GM15510 (cell line): ENCODE data around the gene MAGED2.

ENCODE experiments used
- POLR2A ChIP-seq: IDR thresholded peaks from 3 replicates; pipeline ENCODE4 v1.6.1; 2011; ENCODE audit warnings: borderline replicate concordance; ENCODE audit not compliant: insufficient read length; ENCODE audit errors: extremely low read depth

MAGED2 gene, protein sequence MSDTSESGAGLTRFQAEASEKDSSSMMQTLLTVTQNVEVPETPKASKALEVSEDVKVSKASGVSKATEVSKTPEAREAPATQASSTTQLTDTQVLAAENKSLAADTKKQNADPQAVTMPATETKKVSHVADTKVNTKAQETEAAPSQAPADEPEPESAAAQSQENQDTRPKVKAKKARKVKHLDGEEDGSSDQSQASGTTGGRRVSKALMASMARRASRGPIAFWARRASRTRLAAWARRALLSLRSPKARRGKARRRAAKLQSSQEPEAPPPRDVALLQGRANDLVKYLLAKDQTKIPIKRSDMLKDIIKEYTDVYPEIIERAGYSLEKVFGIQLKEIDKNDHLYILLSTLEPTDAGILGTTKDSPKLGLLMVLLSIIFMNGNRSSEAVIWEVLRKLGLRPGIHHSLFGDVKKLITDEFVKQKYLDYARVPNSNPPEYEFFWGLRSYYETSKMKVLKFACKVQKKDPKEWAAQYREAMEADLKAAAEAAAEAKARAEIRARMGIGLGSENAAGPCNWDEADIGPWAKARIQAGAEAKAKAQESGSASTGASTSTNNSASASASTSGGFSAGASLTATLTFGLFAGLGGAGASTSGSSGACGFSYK

GRCh38 chrX:54807524-54808108 is at the start of gene MAGED2:
Gene MAGED2 (plus strand): TSS chrX:54807745. CDS start chrX:54809332, 1,587 bp downstream.
- TF ChIP-seq POLR2A = no peak

DNA sequence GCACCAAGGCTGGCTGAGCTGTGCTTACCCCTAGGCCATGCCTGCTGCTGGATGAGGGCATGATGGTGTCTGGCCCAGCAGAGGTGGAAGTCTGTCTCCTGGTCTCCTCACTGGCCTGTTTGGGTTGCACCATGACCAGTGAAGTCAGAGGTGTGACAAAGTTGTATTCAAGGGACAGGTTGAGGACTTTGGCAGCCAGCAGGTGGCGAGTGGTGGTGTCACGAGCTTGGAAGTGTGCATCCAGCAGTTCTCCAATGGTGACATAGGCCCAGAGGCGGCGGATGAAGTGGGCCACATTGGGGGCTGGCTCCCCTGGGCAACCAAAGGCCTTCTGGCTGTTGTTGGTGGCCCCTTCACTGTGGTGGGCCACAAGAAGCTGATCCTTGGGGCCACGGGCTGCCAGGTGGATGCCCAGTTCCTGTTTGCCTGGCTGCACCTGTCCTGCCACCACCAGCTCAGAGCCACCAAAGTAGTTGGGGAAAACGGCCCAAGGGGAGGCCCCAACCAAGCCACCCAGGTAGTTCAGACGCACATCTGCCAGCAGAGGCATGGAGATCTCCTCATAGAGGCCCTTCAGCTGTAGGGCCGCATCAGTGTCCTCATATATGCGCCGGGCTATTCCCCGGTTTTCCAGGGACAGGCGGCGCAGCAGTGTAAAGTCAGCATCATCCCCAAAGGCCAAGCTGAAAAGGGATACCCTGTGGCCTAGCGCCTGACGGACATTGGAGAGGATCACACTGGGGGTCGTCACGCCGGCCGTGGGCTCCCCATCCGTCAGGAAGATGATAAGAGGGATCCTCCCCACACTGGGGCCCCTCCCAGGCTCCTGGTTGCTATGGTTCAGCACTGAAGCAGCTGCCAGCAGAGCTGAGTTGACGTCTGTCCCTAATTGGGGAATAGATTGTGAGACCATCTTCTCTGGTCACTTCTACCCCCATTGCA is 49.2 kb upstream of the MAGED2 start:
- TF ChIP-seq POLR2A = no peak

DNA sequence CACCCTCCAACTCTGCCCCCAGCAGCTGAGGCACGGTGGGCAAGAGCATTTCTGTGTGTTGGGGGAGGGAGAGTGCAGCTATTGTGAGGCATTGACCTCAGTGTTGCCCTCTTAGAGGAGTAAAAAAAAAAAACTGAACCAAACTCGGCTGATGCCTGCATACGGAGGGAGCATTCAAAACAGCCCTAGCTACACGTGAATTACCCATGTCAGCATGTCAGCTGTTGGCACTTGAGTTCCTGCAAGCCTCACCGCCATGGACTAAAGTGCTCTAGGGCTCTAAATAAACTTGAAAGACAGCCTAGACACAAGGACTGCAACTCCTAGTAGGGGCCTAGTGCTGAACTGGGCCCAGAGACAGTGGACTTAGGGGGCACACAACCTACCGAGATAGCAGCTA is 31.5 kb upstream of the MAGED2 start:
- no peak for TF ChIP-seq POLR2A

GRCh38 chrX:54776987-54777672 is 30.4 kb upstream of the MAGED2 start:
- TF ChIP-seq POLR2A = no peak

DNA sequence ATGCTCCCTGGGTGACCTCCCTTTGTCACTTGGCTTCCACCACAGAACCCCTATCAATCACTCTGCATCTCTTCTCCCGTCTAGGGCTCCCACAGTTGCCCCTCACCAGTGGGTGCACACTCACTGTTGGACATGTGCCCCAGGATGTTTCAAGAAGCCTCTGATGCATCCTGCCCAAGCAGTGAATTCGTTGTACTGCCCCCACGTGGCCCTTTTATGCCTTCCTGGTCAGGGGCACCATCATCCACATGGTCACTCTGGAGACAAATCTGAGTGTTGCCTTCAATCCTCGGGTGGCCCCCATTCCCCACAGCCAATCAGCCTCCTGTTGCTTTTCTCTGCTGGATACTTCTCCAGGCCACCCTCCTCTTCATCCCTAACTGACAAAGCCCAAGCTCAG is 21.6 kb upstream of the MAGED2 start:
- TF ChIP-seq POLR2A = no peak

DNA sequence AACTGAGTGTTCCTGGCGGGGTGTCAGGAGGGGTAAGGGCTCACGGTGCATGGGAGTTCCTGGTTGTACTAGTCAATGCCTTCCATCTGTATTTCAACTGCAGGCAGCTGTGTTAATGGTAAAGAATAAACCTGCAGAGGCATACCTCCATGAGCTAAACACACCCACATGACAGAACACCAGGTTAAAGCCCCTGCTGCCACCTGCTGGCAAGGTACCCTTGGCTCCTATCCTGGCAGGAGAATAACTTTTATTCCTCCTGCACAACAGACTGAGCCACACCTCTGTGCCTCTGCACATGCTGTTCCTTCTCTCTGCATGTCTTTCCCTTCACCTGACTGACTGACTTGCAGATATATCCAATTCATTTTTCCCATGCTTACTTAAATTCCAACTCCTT is 20.6 kb upstream of the MAGED2 start:
- TF ChIP-seq POLR2A = no peak

- TF ChIP-seq POLR2A = no peak
Observed at GRCh38 chrX:54788446-54788845, 19.1 kb upstream of the MAGED2 start.

DNA sequence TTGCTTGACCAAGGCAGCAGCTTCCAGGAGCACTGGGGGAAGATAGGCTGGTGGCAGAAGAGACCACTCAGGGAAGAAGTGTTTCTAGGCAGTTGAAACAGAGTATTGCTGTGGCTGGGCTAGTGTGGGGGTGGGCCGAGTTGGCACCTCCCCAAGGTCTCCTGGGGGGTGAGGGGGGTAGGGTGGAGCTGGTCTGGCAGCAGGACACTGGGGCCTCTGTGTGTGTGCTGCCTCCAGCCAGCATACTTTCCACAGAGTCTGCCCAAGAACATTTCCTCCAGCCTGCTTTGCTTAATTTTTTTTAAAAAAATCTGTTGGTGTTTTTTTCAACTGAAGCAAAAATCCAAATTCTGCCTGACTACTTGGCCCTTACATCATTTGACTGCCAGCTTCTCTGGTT is 13.5 kb upstream of the MAGED2 start:
- TF ChIP-seq POLR2A = no peak

DNA sequence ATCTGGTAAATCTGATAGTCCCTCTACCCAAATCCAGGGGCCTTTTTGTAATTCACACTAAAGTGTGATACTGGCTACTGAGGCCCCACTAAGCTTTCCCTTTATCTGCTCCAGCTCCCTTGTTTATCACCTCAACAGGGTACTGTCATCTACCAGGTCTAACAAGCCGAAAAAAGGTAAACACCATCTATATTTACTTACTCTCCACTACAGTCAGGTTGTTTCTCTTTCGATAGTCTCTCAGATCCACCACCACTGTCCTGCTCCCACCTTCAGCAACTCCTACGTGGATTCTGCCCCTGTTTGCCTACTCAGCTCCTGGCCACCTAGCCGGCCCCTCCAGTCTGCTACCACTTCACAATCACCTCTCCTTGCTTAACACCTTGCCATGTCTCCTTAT is 12.8 kb upstream of the MAGED2 start:
- TF ChIP-seq POLR2A = no peak

DNA sequence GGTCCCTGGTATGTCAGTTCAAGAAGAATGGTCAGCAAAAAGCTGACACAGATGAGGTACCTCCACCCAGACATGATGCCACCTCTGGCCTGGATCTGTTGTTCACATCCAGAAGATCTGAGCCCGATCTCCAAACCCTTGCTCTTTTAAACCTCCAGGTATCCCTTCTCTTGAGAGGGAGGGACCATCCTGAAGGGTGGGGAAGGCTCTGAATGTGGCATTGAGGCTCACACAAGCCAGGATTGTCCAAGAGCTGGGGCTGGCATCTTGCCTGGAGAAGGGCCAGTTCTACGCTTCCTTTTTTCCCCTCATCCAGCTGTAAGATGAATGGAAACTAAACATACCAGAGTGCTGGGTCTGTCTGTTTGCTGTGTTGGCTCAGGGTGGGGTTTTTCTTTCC is 9.4 kb upstream of the MAGED2 start, which contains the start of gene ITIH6:
Gene ITIH6 (minus strand): TSS at position 119 of the 400 bp plus-strand sequence. CDS start 45 bp downstream, at position 74.
- no peak for TF ChIP-seq POLR2A

DNA sequence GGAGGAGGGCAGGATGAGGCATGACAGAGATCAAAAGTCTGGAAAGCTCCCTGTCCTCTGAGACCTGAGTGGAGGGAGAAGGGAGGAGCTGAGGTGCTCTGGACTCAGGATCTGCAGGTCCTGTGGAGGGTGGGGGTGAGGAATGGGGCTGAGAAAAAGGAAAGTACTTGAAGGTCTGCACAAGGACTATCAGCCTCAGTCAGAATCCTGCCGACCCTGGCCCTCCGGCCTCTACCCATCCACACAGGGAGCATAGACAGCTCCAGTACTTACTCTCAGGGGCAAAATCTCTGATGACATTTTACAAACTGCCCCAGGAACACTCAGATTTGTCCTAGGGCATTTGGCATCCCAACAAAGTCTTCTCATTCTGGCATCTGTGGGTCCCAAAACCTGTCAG is 8.5 kb upstream of the MAGED2 start:
- TF ChIP-seq POLR2A = no peak

GRCh38 chrX:54808109-54808604 is 612 bp downstream of the MAGED2 start:
- TF ChIP-seq POLR2A = no peak

DNA sequence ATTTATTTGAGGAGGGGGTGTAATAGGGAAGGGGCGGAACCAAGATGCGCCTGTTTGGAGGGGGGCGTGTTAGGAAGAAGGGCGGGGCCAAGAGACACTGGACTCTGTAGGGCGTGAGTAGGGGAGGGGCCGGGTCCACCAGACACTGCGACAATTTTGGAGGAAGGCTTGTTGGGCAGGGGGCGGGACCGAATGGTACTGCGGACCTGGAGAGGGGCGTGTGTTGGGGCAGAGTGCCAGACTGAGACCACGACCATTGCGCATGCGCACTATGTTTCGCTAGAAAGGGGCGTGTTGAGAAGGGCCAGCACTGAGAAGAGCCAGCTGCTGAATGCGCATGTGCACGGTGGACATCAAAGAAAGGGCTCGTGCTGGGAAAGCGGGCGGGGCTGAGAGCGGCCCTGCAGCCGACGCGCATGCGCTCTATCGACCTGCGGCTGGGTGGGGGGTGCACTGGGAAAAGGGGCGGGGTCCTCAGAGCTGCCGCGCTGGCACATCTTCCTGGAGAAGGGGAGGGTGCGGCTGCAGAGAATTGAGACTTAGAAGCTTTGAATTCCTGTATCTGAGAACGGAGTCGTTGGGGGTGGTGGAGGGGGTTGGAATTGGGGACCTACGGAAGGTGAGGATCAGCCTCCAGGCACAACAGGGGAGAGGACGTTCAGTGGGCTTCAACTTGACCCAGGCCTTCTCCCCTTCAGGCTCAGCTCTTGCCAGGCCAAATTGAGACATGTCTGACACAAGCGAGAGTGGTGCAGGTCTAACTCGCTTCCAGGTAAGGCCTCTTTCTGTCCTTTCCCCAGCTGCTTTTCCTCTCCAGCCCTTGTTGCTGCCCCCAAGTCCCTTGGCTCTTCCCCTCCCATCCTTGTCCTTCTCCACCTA is 1.3 kb downstream of the MAGED2 start:
- TF ChIP-seq POLR2A = no peak

DNA sequence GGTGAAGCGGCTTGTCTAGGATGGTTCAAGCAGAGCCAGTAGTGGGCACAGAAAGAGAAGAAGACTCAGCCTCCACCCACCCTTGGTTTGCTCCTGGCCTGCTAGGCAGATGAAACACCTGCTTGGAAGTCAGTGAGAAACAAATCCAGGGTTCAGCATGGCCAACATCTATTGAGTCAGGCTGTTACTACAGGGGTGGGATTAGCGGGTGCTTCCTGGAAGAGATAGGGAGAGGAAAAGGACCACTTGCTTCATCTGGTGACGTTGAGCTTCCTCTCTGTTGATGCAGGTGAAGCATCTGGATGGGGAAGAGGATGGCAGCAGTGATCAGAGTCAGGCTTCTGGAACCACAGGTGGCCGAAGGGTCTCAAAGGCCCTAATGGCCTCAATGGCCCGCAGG is 3.0 kb downstream of the MAGED2 start:
- TF ChIP-seq POLR2A = no peak
